GM06990 (cell line): ENCODE measurements around the gene PLPPR4.
A peak's percentile ranks its signal among the peaks of the same experiment; 100 is the strongest.

ENCODE experiments used
- DNase-seq: peaks from one replicate; pipeline ENCODE4 v3.0.0-alpha.2; 2011; ENCODE audit not compliant: insufficient read length; ENCODE audit errors: extremely low read depth
- H3K27me3 ChIP-seq: replicated peaks from 2 replicates; pipeline ENCODE4 v1.6.0; 2011; ENCODE audit warnings: low read length; ENCODE audit not compliant: control insufficient read depth, insufficient read depth
- H3K36me3 ChIP-seq: 2 replicates; pipeline ENCODE4 v1.5.1; 2011; ENCODE audit warnings: low read length; ENCODE audit not compliant: control insufficient read depth, insufficient read depth
- H3K4me3 ChIP-seq: replicated peaks from 2 replicates; pipeline ENCODE4 v1.5.1; 2011; ENCODE audit warnings: low read depth, mild to moderate bottlenecking, control low read depth, low read length
- TF ChIP-seq, protein P1 (sequence below): IDR thresholded peaks from 2 replicates; pipeline ENCODE4 v1.5.1; 2011; ENCODE audit warnings: low read length, control low read depth, mild to moderate bottlenecking, inconsistent platforms; ENCODE audit not compliant: insufficient read depth, poor library complexity, severe bottlenecking

The PLPPR4 gene

DNA sequence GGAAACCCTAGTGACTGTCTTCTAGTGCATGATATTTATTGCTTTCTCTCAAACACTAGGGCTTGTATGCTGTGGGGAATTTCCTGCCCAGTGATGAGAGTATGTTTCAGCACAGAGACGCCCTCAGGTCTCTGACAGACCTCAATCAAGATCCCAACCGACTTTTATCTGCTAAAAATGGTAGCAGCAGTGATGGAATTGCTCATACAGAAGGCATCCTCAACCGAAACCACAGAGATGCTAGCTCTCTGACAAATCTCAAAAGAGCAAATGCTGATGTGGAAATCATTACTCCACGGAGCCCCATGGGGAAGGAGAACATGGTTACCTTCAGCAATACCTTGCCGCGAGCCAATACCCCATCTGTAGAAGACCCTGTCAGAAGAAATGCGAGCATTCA, 41.3 kb downstream of the PLPPR4 start:
- DNase-seq: no peak
- H3K36me3 ChIP-seq: no peaks in the 10 kb centered on the region
- TF ChIP-seq, protein P1, sequence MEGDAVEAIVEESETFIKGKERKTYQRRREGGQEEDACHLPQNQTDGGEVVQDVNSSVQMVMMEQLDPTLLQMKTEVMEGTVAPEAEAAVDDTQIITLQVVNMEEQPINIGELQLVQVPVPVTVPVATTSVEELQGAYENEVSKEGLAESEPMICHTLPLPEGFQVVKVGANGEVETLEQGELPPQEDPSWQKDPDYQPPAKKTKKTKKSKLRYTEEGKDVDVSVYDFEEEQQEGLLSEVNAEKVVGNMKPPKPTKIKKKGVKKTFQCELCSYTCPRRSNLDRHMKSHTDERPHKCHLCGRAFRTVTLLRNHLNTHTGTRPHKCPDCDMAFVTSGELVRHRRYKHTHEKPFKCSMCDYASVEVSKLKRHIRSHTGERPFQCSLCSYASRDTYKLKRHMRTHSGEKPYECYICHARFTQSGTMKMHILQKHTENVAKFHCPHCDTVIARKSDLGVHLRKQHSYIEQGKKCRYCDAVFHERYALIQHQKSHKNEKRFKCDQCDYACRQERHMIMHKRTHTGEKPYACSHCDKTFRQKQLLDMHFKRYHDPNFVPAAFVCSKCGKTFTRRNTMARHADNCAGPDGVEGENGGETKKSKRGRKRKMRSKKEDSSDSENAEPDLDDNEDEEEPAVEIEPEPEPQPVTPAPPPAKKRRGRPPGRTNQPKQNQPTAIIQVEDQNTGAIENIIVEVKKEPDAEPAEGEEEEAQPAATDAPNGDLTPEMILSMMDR: no peak
- no peaks in the 10 kb centered on the region for H3K27me3 ChIP-seq
- H3K4me3 ChIP-seq: no peak overlapping the region

DNA sequence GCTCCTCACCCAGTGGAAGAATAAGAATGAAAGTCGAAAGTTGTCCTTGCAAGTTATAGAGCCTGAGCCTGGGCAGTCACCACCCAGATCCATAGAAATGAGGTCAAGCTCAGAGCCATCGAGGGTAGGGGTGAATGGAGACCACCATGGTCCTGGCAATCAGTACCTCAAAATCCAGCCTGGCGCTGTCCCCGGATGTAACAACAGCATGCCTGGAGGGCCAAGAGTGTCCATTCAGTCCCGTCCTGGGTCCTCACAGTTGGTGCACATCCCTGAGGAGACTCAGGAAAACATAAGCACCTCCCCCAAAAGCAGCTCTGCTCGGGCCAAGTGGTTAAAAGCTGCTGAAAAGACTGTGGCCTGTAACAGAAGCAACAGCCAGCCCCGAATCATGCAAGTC, 41.8 kb downstream of the PLPPR4 start:
- TF ChIP-seq, protein P1: no peak
- Histone ChIP-seq H3K27me3 (no peaks in the 10 kb centered on the region), H3K36me3 (no peaks in the 10 kb centered on the region), H3K4me3 (no peak overlapping the region)
- no peak for DNase-seq

DNA sequence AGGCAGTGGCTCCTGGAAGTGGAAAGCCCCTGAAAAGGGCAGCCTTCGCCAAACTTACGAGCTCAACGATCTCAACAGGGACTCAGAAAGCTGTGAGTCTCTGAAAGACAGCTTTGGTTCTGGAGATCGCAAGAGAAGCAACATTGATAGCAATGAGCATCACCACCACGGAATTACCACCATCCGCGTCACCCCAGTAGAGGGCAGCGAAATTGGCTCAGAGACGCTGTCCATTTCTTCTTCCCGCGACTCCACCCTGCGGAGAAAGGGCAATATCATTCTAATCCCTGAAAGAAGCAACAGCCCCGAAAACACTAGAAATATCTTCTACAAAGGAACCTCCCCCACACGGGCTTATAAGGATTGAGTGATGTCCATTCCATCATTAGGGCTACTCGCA, 42.4 kb downstream of the PLPPR4 start:
- DNase-seq: no peak
- H3K27me3 ChIP-seq: no peaks in the 10 kb centered on the region
- no peaks in the 10 kb centered on the region for H3K36me3 ChIP-seq
- TF ChIP-seq, protein P1: no peak
- H3K4me3 ChIP-seq: no peak overlapping the region

DNA sequence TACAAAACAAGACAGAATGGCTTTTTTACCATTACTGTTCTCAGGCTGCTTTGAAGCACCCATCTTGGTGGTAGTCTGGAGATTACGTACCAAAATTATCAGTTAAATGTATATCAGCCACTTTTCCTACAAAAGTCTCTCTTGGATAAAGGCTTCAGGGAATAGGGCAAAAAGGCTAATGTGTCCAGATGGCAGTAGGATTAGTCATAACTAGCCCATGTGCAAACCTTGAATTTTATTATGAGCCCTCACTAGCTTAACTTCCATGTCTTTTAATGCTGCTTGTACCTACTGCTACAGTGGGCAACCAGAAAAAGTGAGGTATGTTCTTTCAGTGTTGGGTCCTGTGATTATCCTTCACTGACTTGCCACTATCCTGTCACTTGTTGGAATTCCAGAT, 51.0 kb downstream of the PLPPR4 start:
- Histone ChIP-seq H3K36me3 (no peaks in the 10 kb centered on the region), H3K4me3 (no peak overlapping the region), H3K27me3 (no peaks in the 10 kb centered on the region)
- TF ChIP-seq, protein P1: no peak
- DNase-seq: no peak

DNA sequence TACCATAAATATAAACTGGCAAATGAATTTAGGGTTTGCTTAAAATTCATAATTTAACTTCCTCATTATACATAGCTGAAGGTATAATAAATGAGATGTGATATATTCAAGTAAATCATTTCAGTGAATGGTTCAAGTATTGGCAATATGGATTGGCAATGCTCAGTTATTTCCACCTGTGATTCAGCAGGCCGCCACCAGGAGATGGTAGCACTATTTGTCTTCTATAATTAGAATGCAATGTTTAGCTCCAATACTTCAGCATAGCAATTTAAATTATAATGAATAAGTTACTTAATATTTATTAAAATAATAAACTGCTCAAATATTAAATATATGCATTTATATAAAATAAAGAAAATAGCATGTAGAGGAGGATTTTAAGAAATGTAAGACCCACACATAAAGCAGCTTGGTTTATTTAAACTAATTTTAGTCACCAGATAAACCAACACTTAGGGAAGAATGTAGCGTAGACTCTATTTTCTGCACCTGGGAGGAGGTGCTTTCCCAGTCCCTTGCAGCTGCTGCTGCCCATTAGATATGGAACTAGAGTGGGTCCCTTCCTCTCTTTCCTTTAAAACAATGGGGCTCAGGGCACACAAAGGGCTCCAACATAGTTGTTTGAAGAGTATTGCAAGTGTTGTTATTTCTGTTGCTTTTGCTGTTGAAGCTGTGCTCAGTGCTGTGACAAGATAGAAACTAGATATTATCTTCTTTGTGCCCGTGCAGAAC, 62.1 kb downstream of the PLPPR4 start:
- Histone ChIP-seq H3K36me3 (no peaks in the 10 kb centered on the region), H3K4me3 (no peak overlapping the region), H3K27me3 (no peaks in the 10 kb centered on the region; the same call in 1 of the 2 replicates)
- no peak for DNase-seq
- TF ChIP-seq, protein P1: peak; percentile 32
